ENCODE measurements around the gene BORCS6.
A peak's percentile ranks its signal among the peaks of the same experiment; 100 is the strongest.
"Not testable (repeated sequence)": the region's sequence is repeated elsewhere in the genome, so short reads cannot be mapped to it uniquely, and the experiment has no call there.

BORCS6 gene

DNA sequence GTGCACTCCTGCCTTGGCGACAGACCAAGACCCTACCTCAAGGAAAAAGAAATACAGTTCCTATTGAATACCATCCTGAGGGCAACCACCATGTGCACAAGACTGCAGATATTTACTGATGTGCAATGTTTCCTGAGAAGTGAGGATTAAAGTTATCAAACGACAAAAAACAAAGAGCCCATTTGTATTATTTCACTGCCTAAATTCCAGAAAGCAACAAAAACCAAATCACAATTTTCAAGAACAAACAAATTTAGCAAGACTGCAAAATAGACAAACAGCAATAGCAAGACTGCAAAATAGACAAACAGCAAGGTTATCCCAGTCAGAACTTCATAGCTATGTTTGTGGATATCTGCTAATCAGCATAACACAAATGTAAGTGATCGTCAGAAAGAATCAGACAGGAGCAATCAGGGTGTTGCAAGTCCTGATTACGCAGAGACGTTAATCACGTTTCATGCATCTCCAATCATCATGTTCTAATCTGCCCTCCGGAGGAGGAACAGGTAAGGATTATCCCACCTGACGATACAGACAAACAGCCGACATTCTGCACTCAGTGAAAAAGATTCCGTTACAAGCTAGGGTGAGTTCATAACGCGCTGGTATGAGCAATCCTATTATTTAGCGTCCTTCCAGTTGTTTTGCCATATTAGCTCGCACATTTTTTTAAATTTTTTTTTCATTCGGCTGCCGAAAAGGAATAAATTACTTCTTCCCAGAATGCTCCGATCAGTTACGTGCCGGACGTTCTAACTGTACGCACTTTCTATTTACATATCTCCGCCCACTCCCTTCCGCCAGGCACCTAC is 16.7 kb downstream of the BORCS6 start:
- DNase-seq: peak; percentile 91 to 98 (median 94)

DNA sequence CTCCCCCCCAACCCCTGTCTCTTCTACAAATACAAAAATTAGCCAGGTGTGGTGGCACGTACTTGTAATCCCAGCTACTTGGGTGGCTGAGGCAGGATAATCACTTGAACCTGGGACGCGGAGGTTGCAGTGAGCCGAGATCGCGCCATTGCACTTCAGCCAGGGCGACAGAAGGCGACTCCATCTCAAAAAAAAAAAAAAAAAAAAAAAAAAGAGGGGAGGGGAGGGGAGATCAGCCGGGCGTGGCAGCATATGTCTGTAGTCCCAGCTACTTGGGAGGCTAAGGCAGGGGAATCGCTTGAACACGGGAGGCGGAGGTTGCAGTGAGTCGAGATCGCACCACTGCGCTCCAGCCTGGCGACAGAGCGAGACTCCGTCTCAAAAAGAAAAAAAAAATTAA is 19.8 kb downstream of the BORCS6 start:
- not testable (repeated sequence) for DNase-seq

DNA sequence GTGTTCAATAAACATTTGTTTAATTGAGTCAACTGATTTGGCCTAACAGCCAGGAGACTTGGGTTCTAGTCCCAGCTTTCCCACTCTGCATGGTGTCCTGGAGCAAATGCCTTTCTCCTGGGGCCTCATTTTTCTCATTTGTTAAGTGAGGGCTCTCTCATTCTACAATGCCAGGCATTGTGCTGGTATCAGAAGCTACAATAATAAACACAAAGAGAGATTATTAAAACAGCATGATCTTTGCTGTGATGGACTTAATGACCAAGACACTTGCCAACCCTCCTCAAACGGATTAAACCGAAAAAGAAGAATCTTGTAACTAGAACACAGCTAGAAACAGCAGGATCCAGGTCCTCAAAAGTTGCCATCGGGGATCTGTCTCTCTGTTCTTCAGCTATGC is 22.5 kb downstream of the BORCS6 start:
- DNase-seq: no peak

- DNase-seq: no peak
Measured at GRCh38 chr17:8166731-8167130, 23.2 kb downstream of the BORCS6 start.

DNA sequence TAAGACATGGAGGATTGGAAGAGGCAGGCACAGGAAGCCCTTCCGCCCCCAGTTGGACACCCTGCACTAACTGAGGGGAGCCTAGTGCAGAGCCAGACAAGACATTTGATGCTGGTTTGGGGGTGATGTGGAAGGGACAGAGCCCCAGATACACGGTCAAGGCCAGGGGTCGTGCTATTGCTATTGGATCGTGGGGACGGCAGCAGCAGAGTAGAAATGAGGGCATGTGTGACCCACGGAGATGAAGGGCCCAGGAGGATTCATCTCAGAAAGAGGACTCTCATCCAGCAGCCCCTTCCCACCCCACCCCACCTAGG is 25.2 kb downstream of the BORCS6 start:
- DNase-seq: no peak

GRCh38 chr17:8163978-8164814 is 25.8 kb downstream of the BORCS6 start:
- peak; percentile 87 to 94 (median 91) for DNase-seq

- DNase-seq: no peak
Measured at GRCh38 chr17:8162997-8163977, 26.7 kb downstream of the BORCS6 start.

DNA sequence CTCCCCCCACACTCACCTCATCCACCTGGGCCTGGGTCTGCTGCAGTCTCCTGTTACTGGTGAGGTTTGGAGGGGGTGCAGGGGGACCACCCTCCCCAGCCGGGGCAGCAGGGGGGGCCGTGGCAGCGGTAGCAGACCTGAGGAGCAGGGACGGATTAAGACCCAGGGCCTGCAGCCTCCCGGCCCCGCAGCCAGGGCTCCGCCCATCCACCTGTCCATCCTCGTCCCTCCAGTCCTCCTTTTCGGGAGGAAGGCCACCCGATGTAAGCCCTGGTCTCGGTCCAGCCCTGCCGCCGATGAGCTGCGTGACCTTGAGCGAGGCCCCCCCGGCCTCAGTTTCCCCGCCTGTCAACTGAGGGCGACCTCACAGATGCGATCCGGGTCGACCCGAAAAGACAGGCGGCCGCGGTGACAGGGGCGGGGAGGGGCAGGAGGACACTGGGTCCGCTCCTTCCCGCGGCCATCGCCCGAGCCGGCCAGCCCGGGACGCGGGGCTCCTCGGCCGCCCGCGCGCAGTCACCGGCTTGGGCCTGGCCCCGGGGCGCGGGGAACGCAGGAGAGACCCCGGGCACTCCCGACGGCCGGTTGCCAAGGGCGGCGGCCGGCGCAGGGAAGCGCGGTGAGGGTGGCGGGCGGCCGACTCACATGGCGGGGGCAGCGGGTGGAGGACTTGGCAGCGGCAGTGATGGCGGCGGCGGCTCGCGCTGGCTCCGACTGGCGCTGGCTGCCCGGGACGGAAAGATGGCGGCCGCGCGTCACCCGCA is 27.6 kb downstream of the BORCS6 start, which contains the start of gene VAMP2:
Gene VAMP2 (minus strand): TSS at position 716 of the 764 bp plus-strand sequence. CDS start 69 bp downstream, at position 647.
- DNase-seq: peak; percentile 77 to 93 (median 88)

- DNase-seq: no peak
Measured at GRCh38 chr17:8161289-8162232, 28.4 kb downstream of the BORCS6 start.

DNA sequence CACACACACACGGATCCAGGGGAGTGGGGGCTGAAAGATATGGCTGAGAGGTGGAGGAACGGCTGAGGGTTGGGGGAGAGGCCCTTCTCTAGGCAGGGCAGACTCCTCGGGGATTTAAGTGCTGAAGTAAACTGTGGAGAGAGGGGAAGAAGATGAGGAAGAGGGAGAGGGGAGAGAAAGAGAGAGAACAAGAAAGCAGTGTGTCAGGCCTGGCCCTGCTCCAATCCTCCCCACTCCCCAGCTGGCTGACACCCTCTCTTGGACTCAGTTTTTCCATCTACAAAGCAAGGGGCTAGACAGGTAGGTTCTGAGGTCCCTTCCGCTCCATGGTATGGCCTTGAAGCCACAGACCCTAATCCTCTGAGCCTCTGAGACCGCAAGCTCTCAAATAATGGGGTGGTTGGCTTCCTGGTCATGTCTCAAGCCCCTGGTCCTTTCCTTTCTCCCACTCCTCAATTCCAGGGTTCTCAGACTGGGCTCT is 29.2 kb downstream of the BORCS6 start:
- DNase-seq: no peak

GRCh38 chr17:8160224-8160577 is 29.8 kb downstream of the BORCS6 start:
- DNase-seq: no peak

GRCh38 chr17:8159459-8160223 is 30.3 kb downstream of the BORCS6 start:
- no peak for DNase-seq

- DNase-seq: no peak
Measured at GRCh38 chr17:8159032-8159400, 31.0 kb downstream of the BORCS6 start.

- peak; percentile 96 to 99 (median 96) for DNase-seq
Measured at GRCh38 chr17:8158267-8159031, 31.5 kb downstream of the BORCS6 start.

DNA sequence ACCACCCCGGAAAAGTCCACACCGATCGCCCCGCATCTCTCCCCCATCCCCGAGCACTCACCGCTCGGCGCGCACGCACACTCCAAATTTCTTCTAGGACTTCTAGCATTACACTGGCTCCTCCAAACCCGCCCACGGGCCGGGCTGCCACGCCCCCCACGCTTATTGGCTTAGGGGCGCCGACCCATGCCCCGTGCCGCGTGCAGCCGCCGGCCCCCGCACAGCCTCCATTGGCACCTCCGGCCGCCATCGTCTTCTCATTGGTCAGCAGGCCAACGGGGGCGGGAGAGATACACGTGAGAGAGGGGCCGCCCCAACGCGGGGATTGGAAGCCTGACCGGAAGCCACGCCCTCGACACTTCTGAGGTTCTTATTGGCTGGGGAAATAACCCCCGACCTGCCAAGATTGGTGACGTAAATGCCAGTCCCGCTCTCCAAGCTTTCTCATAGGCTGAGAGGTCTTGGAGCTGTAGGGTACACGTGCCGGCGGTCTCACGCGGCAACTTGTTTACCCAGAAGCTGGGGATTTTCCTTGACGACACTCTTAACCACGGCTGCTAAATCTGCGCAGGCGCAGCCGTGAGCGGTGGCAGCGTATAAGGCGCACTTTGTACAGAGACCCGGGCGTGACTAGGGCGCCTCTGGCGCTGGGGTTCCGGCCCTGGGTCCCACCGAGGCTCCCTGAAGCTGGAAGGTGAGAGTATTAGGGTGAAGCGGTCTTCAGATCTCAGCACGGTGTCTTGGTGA is 33.6 kb downstream of the BORCS6 start:
- DNase-seq: peak; percentile 100

GRCh38 chr17:8155996-8156245 is 34.1 kb downstream of the BORCS6 start:
- peak in 1 of 4 experiments; percentile 46 for DNase-seq

DNA sequence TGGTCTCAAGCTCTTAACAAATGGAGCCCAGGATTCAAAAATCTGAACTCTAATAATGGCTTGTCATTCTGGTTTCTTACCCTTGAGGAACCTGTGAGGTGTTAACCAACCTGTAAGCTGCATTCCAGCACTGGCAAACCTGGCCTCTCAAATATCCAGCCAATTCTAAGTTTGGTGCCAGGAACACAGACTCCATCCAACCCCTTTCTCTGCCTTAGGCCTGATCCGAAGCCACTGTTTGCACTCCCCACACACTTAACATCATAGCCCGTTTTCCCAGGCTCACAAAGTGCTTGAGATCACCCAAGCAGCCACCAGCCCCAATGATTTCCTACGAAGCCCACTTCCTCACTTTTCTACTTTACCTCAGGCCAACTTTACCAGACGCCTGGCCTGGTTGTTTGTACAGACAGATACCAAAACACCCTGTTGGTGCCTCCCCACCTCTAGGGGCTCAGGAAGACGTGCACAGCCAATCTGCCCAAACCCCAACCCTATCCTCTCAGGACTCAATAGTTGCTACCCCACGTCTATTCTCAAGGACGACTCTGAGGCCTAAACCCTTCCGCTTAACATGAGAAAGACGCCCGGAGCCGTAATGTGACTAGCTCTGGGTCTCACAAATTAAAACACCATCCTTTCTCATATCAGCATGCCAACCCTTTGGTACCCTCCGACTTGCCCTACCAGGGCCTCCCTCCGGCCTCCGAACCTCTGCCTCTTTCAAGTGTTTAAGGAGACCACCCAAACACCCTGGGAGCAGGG is 34.6 kb downstream of the BORCS6 start:
- DNase-seq: no peak
